HG02943 (cell line): ENCODE data around the gene ADAT1.
"Not testable (repeated sequence)": the region's sequence is repeated elsewhere in the genome, so short reads cannot be mapped to it uniquely, and the experiment has no call there.

Source experiments
- ATAC-seq: cut with Tn5 transposase; IDR thresholded peaks from one replicate; pipeline ENCODE4 v1.9.1; 2021; ENCODE audit warnings: mild to moderate bottlenecking, low read depth, moderate library complexity; ENCODE audit not compliant: unreplicated experiment

The ADAT1 gene

GRCh38 chr16:75621170-75621477 is 2.0 kb downstream of the ADAT1 start:
- no peak for ATAC-seq

- no peak for ATAC-seq
Measured at GRCh38 chr16:75620326-75621169, 2.5 kb downstream of the ADAT1 start.

GRCh38 chr16:75618780-75619179 is 4.3 kb downstream of the ADAT1 start:
- ATAC-seq = no peak

- ATAC-seq = no peak
Measured at GRCh38 chr16:75617121-75617520, 6.0 kb downstream of the ADAT1 start.

- ATAC-seq = no peak
Measured at GRCh38 chr16:75616521-75617010, 6.5 kb downstream of the ADAT1 start.

GRCh38 chr16:75615619-75616018 is 7.5 kb downstream of the ADAT1 start:
- no peak for ATAC-seq

- no peak for ATAC-seq
Measured at GRCh38 chr16:75614066-75614897, 8.8 kb downstream of the ADAT1 start.

- no peak for ATAC-seq
Measured at GRCh38 chr16:75606507-75606906, 16.6 kb downstream of the ADAT1 start.

GRCh38 chr16:75603241-75603640 is 19.8 kb downstream of the ADAT1 start:
- no peak for ATAC-seq

GRCh38 chr16:75599452-75600277 is 23.4 kb downstream of the ADAT1 start:
- no peak for ATAC-seq

- no peak for ATAC-seq
Measured at GRCh38 chr16:75593825-75594820, 29.0 kb downstream of the ADAT1 start.

GRCh38 chr16:75593308-75593707 is 29.8 kb downstream of the ADAT1 start:
- no peak for ATAC-seq

GRCh38 chr16:75591927-75592326 is 31.2 kb downstream of the ADAT1 start:
- ATAC-seq = not testable (repeated sequence)

GRCh38 chr16:75590920-75591843 is 31.9 kb downstream of the ADAT1 start:
- ATAC-seq = no peak

- ATAC-seq = no peak
Measured at GRCh38 chr16:75589306-75589705, 33.8 kb downstream of the ADAT1 start.

- no peak for ATAC-seq
Measured at GRCh38 chr16:75588716-75589115, 34.4 kb downstream of the ADAT1 start.

- no peak for ATAC-seq
Measured at GRCh38 chr16:75584108-75584507, 39.0 kb downstream of the ADAT1 start.

GRCh38 chr16:75579281-75579834 is 43.7 kb downstream of the ADAT1 start:
- no peak for ATAC-seq
